Trophoblast cell (in vitro differentiated cells and primary cell): ENCODE results near the gene SPDYE16.
"Not testable (repeated sequence)": the region's sequence is repeated elsewhere in the genome, so short reads cannot be mapped to it uniquely, and the experiment has no call there.

Source experiments
- DNase-seq, 2 donors: peaks; one replicate each; pipeline ENCODE4 v3.0.0-alpha.2; 2016
- H2AFZ ChIP-seq: 2 replicates; pipeline ENCODE4 v1.6.1; 2013; ENCODE audit warnings: low read length, moderate library complexity, mild to moderate bottlenecking; ENCODE audit not compliant: insufficient read depth, poor library complexity
- H2AK5ac ChIP-seq: 2 replicates; pipeline ENCODE4 v1.6.1; 2013; ENCODE audit warnings: mild to moderate bottlenecking, low read length
- H2BK120ac ChIP-seq: 2 replicates; pipeline ENCODE4 v1.6.1; 2013; ENCODE audit warnings: low read length, mild to moderate bottlenecking, moderate library complexity; ENCODE audit not compliant: insufficient read depth, poor library complexity
- H2BK12ac ChIP-seq: 2 replicates; pipeline ENCODE4 v1.6.1; 2013; ENCODE audit warnings: mild to moderate bottlenecking, low read length, moderate library complexity
- H2BK5ac ChIP-seq: 2 replicates; pipeline ENCODE4 v1.6.1; 2013; ENCODE audit warnings: low read length, low read depth, moderate library complexity, mild to moderate bottlenecking; ENCODE audit not compliant: poor library complexity
- H3K14ac ChIP-seq: 2 replicates; pipeline ENCODE4 v1.6.1; 2013; ENCODE audit warnings: mild to moderate bottlenecking, low read length
- H3K18ac ChIP-seq: 2 replicates; pipeline ENCODE4 v1.6.1; 2013; ENCODE audit warnings: mild to moderate bottlenecking, low read length
- H3K23ac ChIP-seq: 2 replicates; pipeline ENCODE4 v1.6.1; 2013; ENCODE audit warnings: low read length
- H3K27ac ChIP-seq: 2 replicates; pipeline ENCODE4 v1.5.1; 2013; ENCODE audit warnings: low read depth, mild to moderate bottlenecking, inconsistent platforms, low read length, moderate library complexity
- H3K27me3 ChIP-seq: 2 replicates; pipeline ENCODE4 v1.6.1; 2013; ENCODE audit warnings: inconsistent platforms, mild to moderate bottlenecking, low read length, moderate library complexity; ENCODE audit not compliant: insufficient read depth
- H3K36me3 ChIP-seq, 2 experiments: 1 replicate in 1 of 2; 2 replicates in 1 of 2; pipeline ENCODE4 v1.6.1; 2013; ENCODE audit warnings: low read length in 2 of 2, mild to moderate bottlenecking in 2 of 2, moderate library complexity in 1 of 2; ENCODE audit not compliant: insufficient read depth in 2 of 2, control insufficient read depth in 1 of 2
- H3K4ac ChIP-seq: 2 replicates; pipeline ENCODE4 v1.6.1; 2013; ENCODE audit warnings: low read depth, mild to moderate bottlenecking, low read length, moderate library complexity
- H3K4me1 ChIP-seq, 2 experiments: 1 replicate in 1 of 2; 2 replicates in 1 of 2; pipeline ENCODE4 v1.6.1; 2013; ENCODE audit warnings: low read length in 2 of 2, mild to moderate bottlenecking in 2 of 2, moderate library complexity in 1 of 2; ENCODE audit not compliant: insufficient read depth in 2 of 2, control insufficient read depth in 1 of 2
- H3K4me2 ChIP-seq: 2 replicates; pipeline ENCODE4 v1.6.1; 2013; ENCODE audit warnings: inconsistent platforms, mild to moderate bottlenecking, low read length, moderate library complexity
- H3K4me3 ChIP-seq: 2 replicates; pipeline ENCODE4 v1.5.1; 2013; ENCODE audit warnings: mild to moderate bottlenecking, low read depth, low read length, inconsistent platforms
- H3K79me1 ChIP-seq: one replicate; pipeline ENCODE4 v1.6.1; 2013; ENCODE audit warnings: low read length
- H3K79me2 ChIP-seq: 2 replicates; pipeline ENCODE4 v1.6.1; 2013; ENCODE audit warnings: low read length, mild to moderate bottlenecking; ENCODE audit not compliant: control insufficient read depth, insufficient read depth, poor library complexity
- H3K9ac ChIP-seq: 2 replicates; pipeline ENCODE4 v1.6.1; 2013; ENCODE audit warnings: mild to moderate bottlenecking, low read length
- H3K9me3 ChIP-seq: 2 replicates; pipeline ENCODE4 v1.6.1; 2013; ENCODE audit warnings: low read depth, mild to moderate bottlenecking, control low read depth, inconsistent platforms, low read length; ENCODE audit not compliant: insufficient read depth
- H4K12ac ChIP-seq: 2 replicates; pipeline ENCODE4 v1.6.1; 2013; ENCODE audit warnings: low read depth, mild to moderate bottlenecking, low read length, moderate library complexity
- H4K8ac ChIP-seq: 2 replicates; pipeline ENCODE4 v1.6.1; 2013; ENCODE audit warnings: low read depth, mild to moderate bottlenecking, low read length, moderate library complexity
- H4K91ac ChIP-seq: one replicate; pipeline ENCODE4 v1.6.1; 2013; ENCODE audit warnings: low read depth, mild to moderate bottlenecking, low read length, moderate library complexity
- WGBS: extraction: QIAGEN DNeasy Blood & Tissue Kit; methylation state at CpG from one replicate; pipeline ENCODE4 v1.1.7; 2013; ENCODE audit warnings: missing lambda C conversion rate; ENCODE audit not compliant: insufficient read length, insufficient coverage; ENCODE audit errors: extremely low coverage; 5-methylcytosine and 5-hydroxymethylcytosine counted together

SPDYE16 gene

GRCh38 chr7:76495717-76496116 is 47.4 kb downstream of the SPDYE16 start:
- not testable (repeated sequence) for H3K9me3 ChIP-seq, H4K91ac ChIP-seq, H3K9ac ChIP-seq, H4K8ac ChIP-seq, H3K4ac ChIP-seq, H3K36me3 ChIP-seq, H3K4me1 ChIP-seq, H2AFZ ChIP-seq, H3K27me3 ChIP-seq, H3K4me2 ChIP-seq, H4K12ac ChIP-seq, H3K14ac ChIP-seq, H2BK12ac ChIP-seq, DNase-seq, H2BK5ac ChIP-seq, H3K23ac ChIP-seq, H3K79me1 ChIP-seq, H3K4me3 ChIP-seq, H3K27ac ChIP-seq, H3K18ac ChIP-seq, H3K79me2 ChIP-seq, H2AK5ac ChIP-seq, H2BK120ac ChIP-seq
- WGBS: no CpG with 5 or more reads among the region's 16 CpGs

GRCh38 chr7:76492139-76492538 is 51.0 kb downstream of the SPDYE16 start:
- H3K4me1 ChIP-seq, H2AFZ ChIP-seq, H2BK12ac ChIP-seq, H4K12ac ChIP-seq, H3K36me3 ChIP-seq, H3K27ac ChIP-seq, DNase-seq, H4K91ac ChIP-seq, H3K18ac ChIP-seq, H3K4me3 ChIP-seq, H4K8ac ChIP-seq, H3K27me3 ChIP-seq, H3K9ac ChIP-seq, H3K4me2 ChIP-seq, H3K79me1 ChIP-seq, H3K9me3 ChIP-seq, H2BK120ac ChIP-seq, H3K23ac ChIP-seq, H3K4ac ChIP-seq, H3K14ac ChIP-seq, H2BK5ac ChIP-seq, H2AK5ac ChIP-seq, H3K79me2 ChIP-seq: not testable (repeated sequence)
- no CpG with 5 or more reads among the region's 10 CpGs for WGBS

- not testable (repeated sequence) for H3K79me1 ChIP-seq, H3K4me3 ChIP-seq, H3K36me3 ChIP-seq, H3K4me1 ChIP-seq, H3K9me3 ChIP-seq, H3K27ac ChIP-seq, H2AK5ac ChIP-seq, H3K23ac ChIP-seq, H2BK5ac ChIP-seq, H2BK12ac ChIP-seq, H4K8ac ChIP-seq, H2BK120ac ChIP-seq, DNase-seq, H4K91ac ChIP-seq, H3K14ac ChIP-seq, H3K4ac ChIP-seq, H2AFZ ChIP-seq, H4K12ac ChIP-seq, H3K18ac ChIP-seq, H3K4me2 ChIP-seq, H3K9ac ChIP-seq, H3K79me2 ChIP-seq, H3K27me3 ChIP-seq
- no CpG with 5 or more reads among the region's 13 CpGs for WGBS
Measured at GRCh38 chr7:76487969-76488368, 55.1 kb downstream of the SPDYE16 start.

GRCh38 chr7:76486618-76487017 is 56.5 kb downstream of the SPDYE16 start:
- H3K27ac ChIP-seq, H3K4me3 ChIP-seq, H3K4me2 ChIP-seq, H3K9me3 ChIP-seq, H3K4ac ChIP-seq, H2BK12ac ChIP-seq, H3K27me3 ChIP-seq, H3K79me1 ChIP-seq, H3K79me2 ChIP-seq, DNase-seq, H2AK5ac ChIP-seq, H4K8ac ChIP-seq, H2AFZ ChIP-seq, H3K14ac ChIP-seq, H2BK5ac ChIP-seq, H4K12ac ChIP-seq, H3K9ac ChIP-seq, H3K23ac ChIP-seq, H3K18ac ChIP-seq, H2BK120ac ChIP-seq, H3K4me1 ChIP-seq, H4K91ac ChIP-seq: not testable (repeated sequence)
- peaks cover 10 to 13% of the 10 kb centered on the region in 2 experiments for H3K36me3 ChIP-seq
- WGBS: no CpG with 5 or more reads among the region's 5 CpGs
